GM20431 (cell line): Measurements from ENCODE around the gene TENM3.

ENCODE experiments used
- in situ Hi-C: fragments of 300-500 bp; cut with MseI, MboI; formaldehyde crosslinking; loops from one replicate; pipeline ENCODE4 v1.15.0; 2020; ENCODE audit warnings: low sequenced_read_pairs; ENCODE audit not compliant: unreplicated experiment

The TENM3 gene

GRCh38 chr4:182320092-182320491 is 76.9 kb downstream of the TENM3 start:
- in situ Hi-C loops = no loop called here

- in situ Hi-C loops = no loop called here
Observed at GRCh38 chr4:182320580-182320979, 77.4 kb downstream of the TENM3 start.

- in situ Hi-C loops = no loop called here
Observed at GRCh38 chr4:182324282-182324681, 81.1 kb downstream of the TENM3 start.

- in situ Hi-C loops = no loop called here
Observed at GRCh38 chr4:182325397-182325796, 82.2 kb downstream of the TENM3 start.

GRCh38 chr4:182325848-182326255 is 82.7 kb downstream of the TENM3 start:
- in situ Hi-C loops = no loop called here

- in situ Hi-C loops = no loop called here
Observed at GRCh38 chr4:182328505-182328904, 85.3 kb downstream of the TENM3 start.

GRCh38 chr4:182337366-182337765 is 94.2 kb downstream of the TENM3 start:
- in situ Hi-C loops = no loop called here

- in situ Hi-C loops = no loop called here
Observed at GRCh38 chr4:182338063-182338462, 94.9 kb downstream of the TENM3 start.

- in situ Hi-C loops = no loop called here
Observed at GRCh38 chr4:182338746-182339145, 95.5 kb downstream of the TENM3 start.

GRCh38 chr4:182339221-182339641 is 96.0 kb downstream of the TENM3 start:
- in situ Hi-C loops = no loop called here

GRCh38 chr4:182343453-182343852 is 100.3 kb downstream of the TENM3 start:
- in situ Hi-C loops = no loop called here

- in situ Hi-C loops = no loop called here
Observed at GRCh38 chr4:182344968-182345367, 101.8 kb downstream of the TENM3 start.

- in situ Hi-C loops = no loop called here
Observed at GRCh38 chr4:182346250-182346649, 103.0 kb downstream of the TENM3 start.

GRCh38 chr4:182346675-182347375 is 103.6 kb downstream of the TENM3 start:
- in situ Hi-C loops = no loop called here

GRCh38 chr4:182348779-182349326 is 105.7 kb downstream of the TENM3 start:
- in situ Hi-C loops = no loop called here

- in situ Hi-C loops = no loop called here
Observed at GRCh38 chr4:182350041-182350440, 106.8 kb downstream of the TENM3 start.

- in situ Hi-C loops = no loop called here
Observed at GRCh38 chr4:182351485-182351884, 108.3 kb downstream of the TENM3 start.

- in situ Hi-C loops = no loop called here
Observed at GRCh38 chr4:182354106-182354505, 110.9 kb downstream of the TENM3 start.

GRCh38 chr4:182354867-182355266 is 111.7 kb downstream of the TENM3 start:
- in situ Hi-C loops = no loop called here

- in situ Hi-C loops = no loop called here
Observed at GRCh38 chr4:182367153-182367552, 124.0 kb downstream of the TENM3 start.

- in situ Hi-C loops = no loop called here
Observed at GRCh38 chr4:182369211-182369610, 126.0 kb downstream of the TENM3 start.

- in situ Hi-C loops = no loop called here
Observed at GRCh38 chr4:182370491-182370890, 127.3 kb downstream of the TENM3 start.
